NK-92 (cell line): Measurements from ENCODE around the gene ANOS1.
"Not testable (repeated sequence)": the region's sequence is repeated elsewhere in the genome, so short reads cannot be mapped to it uniquely, and the experiment has no call there.

Experiments used
- DNase-seq: peaks from one replicate; lab custom pipeline; 2025; ENCODE audit not compliant: unreplicated experiment; lab: John Stamatoyannopoulos, UW

Gene ANOS1

GRCh38 chrX:8632924-8633323 lies 99.0 kb downstream of the ANOS1 start:
- no peak for DNase-seq

GRCh38 chrX:8629871-8630270 lies 102.1 kb downstream of the ANOS1 start:
- DNase-seq: no peak

GRCh38 chrX:8627796-8628195 lies 104.1 kb downstream of the ANOS1 start:
- no peak for DNase-seq

GRCh38 chrX:8607326-8607725 lies 124.6 kb downstream of the ANOS1 start:
- DNase-seq: no peak

GRCh38 chrX:8604131-8604530 lies 127.8 kb downstream of the ANOS1 start:
- no peak for DNase-seq

- DNase-seq: no peak
Measured at GRCh38 chrX:8591501-8591900, 140.4 kb downstream of the ANOS1 start.

- DNase-seq: no peak
Measured at GRCh38 chrX:8586953-8587352, 145.0 kb downstream of the ANOS1 start.

- no peak for DNase-seq
Measured at GRCh38 chrX:8579602-8580001, 152.3 kb downstream of the ANOS1 start.

GRCh38 chrX:8576821-8577220 lies 155.1 kb downstream of the ANOS1 start:
- DNase-seq: no peak

GRCh38 chrX:8565729-8566128 lies 166.2 kb downstream of the ANOS1 start:
- no peak for DNase-seq

GRCh38 chrX:8548446-8548845 lies 183.5 kb downstream of the ANOS1 start:
- no peak for DNase-seq

GRCh38 chrX:8546715-8547114 lies 185.2 kb downstream of the ANOS1 start:
- no peak for DNase-seq

GRCh38 chrX:8520791-8521190 lies 211.1 kb downstream of the ANOS1 start:
- no peak for DNase-seq

GRCh38 chrX:8520178-8520577 lies 211.8 kb downstream of the ANOS1 start:
- DNase-seq: no peak

GRCh38 chrX:8504451-8504850 lies 227.5 kb downstream of the ANOS1 start:
- no peak for DNase-seq

GRCh38 chrX:8502101-8502500 lies 229.8 kb downstream of the ANOS1 start:
- DNase-seq: not testable (repeated sequence)

- DNase-seq: no peak
Measured at GRCh38 chrX:8500203-8500602, 231.7 kb downstream of the ANOS1 start.

- not testable (repeated sequence) for DNase-seq
Measured at GRCh38 chrX:8495036-8495435, 236.9 kb downstream of the ANOS1 start.

- DNase-seq: no peak
Measured at GRCh38 chrX:8484360-8484949, 247.5 kb downstream of the ANOS1 start.
